Activated CD8-positive, alpha-beta memory T cell treated with anti-CD3 and anti-CD28 coated beads for 36 hours (primary cell): ENCODE results near the gene VCAN. TPM values are rescaled to one million over a fixed set of nuclear protein-coding genes. Genes with fewer than 3 reads are reported as not detected.

Source experiments
- CTCF ChIA-PET: fragments of 350-600 bp; sonication (Branson Sonifier 250); formaldehyde crosslinking; loops from one replicate; lab custom pipeline; 2021; ENCODE audit warnings: antibody characterized with exemption; lab: Charles Lee
- POLR2A ChIA-PET: fragments of 350-600 bp; sonication (Branson Sonifier 250); formaldehyde crosslinking; loops from one replicate; lab custom pipeline; 2021; ENCODE audit warnings: antibody characterized with exemption; lab: Charles Lee
- total RNA-seq, 2 experiments: library from RNA; stranded (reverse); gene quantifications; one replicate each; pipeline ENCODE4 v1.2.3, GENCODE V29; 2021

The VCAN gene
- total RNA-seq, 2 experiments from 2014 or later, result not detected

DNA sequence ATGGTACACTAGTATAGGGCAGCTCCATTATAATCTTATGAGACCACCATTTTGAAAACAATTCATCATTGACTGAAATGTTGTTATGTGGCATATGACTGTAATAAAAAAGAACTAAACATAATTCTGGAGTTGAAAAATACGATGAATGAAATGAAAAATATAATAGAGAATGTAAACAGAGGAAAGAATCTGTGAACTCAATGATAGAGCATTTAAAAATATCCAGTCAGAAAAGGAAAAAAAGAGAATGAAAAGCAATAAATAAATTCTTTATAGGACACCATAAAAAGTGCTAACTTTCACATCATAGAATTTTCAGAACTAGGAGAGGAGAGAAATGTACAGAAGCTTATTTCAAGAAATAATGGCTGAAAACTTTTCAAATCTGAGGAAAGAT lies 17.6 kb upstream of the VCAN start:
- ChIA-PET CTCF (no interaction called here), POLR2A (no interaction called here)

DNA sequence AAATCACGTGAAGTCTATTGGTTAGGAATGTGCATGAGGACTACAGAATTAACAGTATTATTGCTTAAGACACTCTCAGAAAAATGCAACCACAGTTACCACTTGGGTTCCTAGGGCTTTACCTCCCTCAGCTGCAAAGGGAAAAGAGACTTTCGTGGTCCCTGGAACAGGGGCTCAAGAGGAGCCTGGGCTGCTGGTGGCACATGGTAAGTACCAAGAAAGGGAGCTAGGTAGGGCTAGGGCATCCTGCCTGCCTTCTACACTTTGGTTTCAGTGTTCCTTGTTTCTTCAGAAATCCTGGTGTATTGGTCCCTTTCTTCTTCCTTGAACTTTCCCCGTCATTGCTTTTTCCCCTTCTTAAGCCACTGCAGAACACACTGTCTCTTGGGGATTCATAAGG lies 7.3 kb upstream of the VCAN start:
- POLR2A ChIA-PET, result no interaction called here
- CTCF ChIA-PET, result no interaction called here

DNA sequence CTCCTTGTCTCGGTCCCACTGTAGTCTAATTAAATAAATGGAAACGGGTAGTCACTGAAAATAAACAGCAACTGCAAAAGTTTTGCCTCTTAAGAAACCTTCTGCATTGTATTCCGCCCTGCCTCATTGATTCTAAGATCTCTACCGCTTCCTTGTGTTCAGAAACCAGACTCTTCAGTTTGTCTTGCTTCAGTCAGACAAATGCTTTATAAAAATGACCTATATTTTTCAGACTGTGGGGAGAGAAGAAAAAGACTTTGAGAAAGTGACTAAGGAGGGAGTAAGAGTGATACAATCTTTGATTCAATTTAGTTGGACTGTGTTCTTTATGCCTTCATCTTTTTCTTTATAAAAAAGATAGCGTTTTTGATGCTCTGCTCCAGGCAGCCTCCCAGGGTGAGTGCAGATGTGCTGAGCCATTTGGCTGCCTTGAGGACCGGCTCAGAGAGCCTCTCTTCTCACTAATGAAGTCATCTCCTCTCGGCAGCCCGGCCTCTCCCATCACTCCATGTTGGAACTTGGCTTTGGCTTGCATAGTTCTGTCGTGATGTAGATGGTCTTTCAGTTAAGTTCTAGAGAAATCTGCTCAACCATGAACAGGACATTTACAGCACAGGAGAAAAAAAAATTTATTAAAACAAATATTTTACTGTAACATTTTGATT lies 4.0 kb upstream of the VCAN start:
- POLR2A ChIA-PET, result no interaction called here
- CTCF ChIA-PET, result no interaction called here

DNA sequence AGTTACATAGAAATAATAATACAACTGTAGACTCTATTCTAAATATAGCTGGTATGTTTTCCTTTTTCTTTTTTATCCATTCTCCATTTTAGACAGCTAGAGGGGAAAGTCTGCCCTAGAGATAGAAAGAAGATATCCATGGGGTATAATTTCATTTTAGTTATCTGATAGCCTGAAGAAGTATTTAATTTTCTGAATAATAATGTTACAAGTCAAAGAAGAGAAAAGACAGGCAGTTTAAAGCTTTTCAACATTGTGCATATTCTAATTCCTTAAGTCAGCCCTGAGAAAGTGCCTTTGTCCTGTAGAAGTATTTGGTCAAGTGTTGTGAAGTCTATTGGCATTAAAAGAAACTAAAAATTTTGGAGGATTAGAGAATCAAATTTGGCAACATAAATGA lies 2.5 kb upstream of the VCAN start:
- POLR2A ChIA-PET, result no interaction called here
- CTCF ChIA-PET, result no interaction called here

DNA sequence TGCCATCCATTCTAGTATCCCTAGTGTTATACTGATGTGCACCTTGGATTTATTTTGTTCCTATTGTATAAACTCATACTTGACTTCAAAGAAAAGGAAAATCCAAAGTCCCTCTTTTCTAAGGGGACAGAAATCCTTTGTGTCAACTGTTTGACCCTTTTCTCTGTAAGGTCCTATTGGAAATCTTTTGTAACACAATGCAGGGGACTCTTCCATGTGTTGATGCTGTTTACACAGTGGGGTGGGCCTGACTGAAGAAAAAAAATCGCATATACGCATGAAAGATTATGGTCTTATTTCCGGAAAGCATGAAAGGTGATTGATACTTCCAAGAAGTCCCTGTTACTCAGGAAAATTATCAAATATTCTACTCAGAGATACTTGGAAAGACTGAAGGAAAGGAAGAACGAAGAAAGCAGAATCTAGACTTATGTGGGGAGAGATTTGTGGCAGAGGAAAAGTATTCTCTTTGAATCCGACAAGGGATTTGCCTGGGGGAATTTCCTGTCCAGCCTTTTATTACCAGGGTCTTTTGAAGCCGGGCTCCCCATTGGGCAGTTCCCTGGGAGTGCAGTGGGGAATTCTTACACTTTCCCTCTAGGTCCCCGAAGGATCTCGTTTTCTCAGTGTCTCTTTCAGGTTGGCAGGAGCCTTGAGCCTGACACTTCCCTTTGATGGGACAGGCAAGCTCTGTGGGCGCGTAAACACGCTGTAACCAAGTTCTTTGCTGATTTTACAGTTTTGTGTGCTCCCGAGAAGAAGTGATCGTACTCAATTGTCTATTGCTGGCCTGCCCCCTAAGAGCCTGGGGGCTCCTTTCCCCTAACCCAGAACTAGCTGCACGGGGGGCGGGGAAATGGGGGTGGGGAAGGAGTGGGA lies 779 bp upstream of the VCAN start:
- ChIA-PET CTCF (no interaction called here), POLR2A (no interaction called here)

DNA sequence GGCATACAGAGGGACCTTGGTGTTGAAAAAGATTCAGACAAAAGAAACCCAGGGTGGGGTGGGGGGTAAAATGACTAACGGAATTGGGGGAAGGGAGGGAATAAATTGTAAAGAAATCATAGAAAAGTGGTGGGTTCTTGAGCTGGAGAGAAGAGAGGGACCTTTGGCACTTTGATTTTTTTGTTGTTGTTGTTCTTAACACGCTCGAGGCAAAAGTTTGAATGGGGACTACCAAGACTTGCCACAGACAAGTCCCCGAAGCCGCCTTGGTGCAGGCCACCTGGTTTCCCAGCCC lies 616 bp downstream of the VCAN start:
- ChIA-PET CTCF (no interaction called here), POLR2A (no interaction called here)

DNA sequence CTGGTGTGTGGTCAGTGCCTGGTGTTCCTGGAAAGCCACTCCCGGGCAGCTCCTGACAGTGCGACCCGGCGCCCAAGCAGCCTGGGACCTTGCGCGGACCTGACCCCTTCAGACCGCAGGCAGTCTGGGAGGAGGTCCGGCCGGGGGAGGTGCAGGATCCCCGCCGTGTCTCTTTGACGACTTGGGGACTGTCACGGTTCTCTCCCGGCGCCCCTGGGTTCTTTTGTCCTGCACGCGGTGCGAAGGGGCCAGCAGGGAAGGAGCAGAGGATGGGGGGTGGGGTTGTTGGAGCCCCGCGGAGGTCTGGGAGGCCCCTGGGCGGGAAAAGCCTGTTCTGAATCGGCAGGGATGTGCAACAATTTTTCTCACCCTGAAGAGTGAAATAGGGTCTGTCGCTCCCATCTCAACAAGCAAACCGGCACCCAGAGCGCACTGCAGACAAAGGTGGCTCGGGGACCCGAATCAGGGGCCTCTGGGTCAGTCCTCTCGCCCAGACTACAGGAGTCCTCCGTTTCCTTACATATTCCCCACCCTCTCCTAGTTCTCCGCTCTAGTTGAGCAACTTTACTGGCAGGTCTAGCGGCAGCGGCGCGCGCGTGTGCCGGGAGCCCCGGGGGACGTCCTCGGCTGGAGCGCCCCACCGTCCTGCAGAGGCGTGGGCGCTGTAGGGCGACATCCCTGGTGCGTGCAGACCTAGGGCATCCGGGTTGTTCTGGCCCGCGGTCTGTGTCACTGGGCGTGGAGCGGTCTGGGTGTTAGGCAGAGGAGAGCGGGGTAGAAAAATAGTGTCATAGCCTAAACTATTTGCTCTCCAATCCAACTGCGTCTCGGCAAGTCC lies 1.2 kb downstream of the VCAN start:
- CTCF ChIA-PET, result no interaction called here
- POLR2A ChIA-PET, result no interaction called here

DNA sequence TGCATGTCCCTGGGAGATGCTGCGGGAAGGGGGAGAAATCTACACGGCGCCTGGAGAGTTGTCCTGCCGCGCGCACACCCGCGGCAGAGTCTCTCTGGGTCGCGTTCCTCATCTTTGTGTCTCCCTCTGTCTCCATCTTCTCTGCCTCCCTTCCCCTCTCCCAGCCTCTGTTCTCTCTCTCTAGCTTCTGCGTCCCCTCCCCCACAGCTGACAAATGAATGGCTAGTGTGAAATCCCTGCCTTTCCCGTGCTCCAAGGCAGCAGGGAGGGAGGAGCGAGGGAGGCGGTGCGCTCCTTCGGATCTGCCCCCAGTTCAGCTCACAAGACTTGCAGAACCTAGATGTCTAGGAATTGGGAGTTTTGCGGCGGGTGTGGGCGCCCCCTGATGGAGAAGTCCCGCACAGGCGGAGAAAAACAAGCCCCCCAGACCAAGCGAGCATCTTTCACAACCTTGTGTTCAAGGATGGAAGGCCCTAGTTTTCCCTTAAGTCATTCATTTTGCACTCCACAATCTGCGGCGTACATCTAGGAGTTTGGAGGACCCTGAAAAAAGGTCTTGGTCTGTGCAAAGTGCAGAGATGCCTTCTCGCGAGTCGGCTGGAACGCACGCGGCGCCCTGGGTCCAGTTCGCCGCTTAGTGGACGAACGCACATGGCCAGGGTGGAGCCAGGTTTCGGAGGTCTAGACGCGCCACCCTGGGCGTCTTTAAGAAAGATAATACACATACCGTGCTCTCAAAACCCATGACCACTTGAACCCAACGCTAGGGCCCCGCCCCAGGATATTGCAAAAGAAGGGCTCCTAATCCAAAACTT lies 2.0 kb downstream of the VCAN start:
- ChIA-PET CTCF (no interaction called here), POLR2A (no interaction called here)

DNA sequence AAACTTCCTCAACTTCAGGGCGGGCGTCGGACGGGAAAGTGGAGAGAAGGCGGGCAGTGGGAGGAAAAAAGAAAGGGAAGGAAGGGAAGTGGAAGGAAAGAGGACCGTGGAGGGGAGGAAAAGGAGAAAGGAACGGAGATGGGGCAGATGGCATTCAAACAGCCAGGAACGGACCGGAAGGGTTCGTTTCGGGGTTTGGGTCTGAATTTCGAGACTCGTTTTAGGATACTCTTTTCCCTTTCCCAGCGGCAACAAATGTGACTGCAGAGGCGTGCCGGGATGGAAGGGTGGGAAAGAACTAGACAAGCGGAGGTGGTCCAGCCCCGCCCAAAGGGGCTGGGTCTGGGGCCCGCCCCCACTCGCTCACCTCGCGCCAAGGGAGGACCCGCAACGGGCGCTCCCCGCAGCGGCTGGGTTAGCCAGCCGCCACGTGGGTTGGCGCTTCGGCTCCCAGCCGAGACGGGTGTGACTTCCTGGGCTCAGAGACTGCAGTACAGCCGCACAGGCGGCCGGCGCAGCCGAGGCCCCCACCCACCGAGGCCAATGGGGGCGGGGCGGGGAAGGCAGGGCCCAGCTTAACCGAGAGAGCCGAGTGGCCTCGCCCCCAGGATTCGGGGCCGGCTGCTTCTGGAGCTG lies 2.7 kb downstream of the VCAN start:
- POLR2A ChIA-PET, result no interaction called here
- CTCF ChIA-PET, result no interaction called here

DNA sequence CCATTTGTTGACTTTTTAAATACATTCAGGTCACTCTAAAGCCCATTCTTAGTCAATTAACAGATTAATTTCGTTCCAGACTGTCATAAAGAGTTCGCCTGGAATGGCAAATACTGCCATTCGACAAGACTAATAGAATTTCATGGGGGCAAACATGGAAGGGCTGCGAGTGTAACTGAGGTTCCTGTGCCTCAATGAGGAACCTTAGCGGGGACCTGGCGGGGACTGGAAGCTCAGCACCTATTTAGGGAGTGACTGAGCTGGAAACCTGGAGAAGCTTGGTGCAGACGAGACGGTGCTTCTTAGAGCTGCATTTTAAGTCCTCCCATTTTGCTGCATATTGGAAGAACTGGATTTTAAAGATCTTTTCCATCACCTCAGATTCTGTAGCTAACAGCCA lies 3.4 kb downstream of the VCAN start:
- ChIA-PET POLR2A (no interaction called here), CTCF (no interaction called here)

DNA sequence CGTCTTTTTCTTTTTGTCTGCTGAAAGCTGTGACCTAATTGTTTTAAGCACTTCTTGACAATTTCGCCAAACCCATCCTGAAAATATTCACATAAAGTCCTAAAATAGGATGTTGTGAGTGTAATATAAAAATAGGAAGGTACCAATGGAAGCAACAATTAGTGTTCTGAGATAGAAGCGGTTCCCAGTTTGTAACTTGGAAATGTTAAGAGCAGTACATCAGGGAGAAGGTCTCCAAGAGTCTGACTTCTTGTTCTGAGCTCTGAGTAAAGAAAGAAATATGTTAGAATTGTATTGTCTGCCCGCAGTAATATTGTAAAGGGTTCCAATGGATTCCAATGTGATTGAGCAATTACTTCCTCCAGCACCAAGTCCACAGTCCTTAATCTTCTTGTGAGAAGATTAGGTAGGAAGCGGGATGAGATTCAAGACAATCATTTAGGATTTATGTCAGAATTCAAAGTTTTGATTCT lies 3.9 kb downstream of the VCAN start:
- POLR2A ChIA-PET, result no interaction called here
- CTCF ChIA-PET, result no interaction called here

DNA sequence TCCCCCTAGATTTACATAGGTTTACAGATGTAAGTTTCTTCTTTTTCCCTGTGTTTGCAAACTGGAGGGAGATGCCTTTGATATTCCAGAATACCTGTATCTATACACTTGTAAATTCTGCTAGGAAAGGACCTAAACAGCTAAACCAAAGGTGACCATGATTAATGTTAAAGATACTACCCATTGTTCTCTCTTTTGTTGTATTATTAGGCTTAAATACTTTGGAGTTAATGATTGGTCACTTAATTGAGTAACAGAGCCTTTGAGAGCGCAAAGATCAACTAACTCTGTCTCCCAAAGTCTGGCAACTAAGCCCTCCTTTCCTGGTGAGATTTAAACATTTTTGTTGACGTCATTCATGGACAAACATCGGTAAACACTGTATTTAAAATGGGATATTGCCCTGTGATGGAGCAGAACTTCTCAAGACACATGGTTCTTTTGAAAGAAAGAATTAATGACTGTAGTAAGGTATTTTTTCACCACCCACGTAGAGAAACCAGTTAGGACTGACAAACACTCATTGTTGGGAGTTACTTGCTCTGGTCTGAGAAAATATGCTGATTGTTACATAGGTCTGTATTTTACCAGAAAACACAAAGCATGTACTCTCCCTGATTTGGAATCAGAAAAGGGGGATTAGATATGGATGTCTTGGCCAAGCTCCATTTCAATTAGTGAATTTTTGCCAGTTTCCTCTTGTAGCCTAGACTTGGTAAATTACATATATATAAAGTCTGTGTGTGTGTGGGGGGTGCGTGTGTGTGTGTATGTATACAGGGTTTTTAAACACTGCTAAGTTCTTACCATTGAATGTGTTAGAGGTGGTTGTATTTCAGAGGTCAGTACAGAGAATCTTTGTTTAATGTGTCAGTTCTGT lies 4.6 kb downstream of the VCAN start:
- ChIA-PET CTCF (no interaction called here), POLR2A (no interaction called here)

DNA sequence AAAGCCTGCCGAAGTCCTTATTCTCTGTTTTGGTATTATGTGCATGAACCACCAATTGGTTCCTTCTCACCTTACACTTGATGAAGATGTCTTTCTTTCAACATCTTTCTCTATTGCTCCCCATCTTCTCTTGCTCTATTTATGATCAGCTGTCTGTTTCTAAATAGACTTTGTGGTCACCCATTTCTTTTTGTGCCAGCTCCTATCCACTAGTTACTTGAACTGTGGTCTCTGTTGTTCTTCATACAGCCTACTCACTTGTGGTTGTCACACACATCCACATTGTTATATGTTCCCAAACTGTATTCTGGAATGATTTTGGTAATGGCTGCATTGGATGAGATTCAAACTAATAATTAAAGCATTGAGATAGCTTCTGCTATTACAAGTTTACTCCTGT lies 11.4 kb downstream of the VCAN start:
- POLR2A ChIA-PET, result no interaction called here
- CTCF ChIA-PET, result no interaction called here

DNA sequence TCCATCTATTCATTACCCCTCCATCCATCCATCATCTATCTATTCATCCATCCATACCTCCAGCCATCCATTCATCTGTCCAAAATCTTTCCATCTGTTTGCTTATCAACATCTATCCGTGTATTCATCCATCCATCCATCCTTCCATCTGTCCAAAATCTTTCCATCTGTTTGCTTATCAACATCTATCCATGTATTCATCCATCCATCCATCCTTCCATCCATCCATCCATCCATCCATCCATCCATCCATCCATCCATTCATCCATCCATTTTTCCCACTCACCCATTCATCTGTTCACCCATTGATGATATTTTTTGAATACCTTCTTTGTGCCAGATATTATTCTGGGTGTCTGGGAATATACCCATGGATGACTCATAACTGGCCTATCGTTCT lies 12.8 kb downstream of the VCAN start:
- CTCF ChIA-PET, result no interaction called here
- POLR2A ChIA-PET, result no interaction called here

DNA sequence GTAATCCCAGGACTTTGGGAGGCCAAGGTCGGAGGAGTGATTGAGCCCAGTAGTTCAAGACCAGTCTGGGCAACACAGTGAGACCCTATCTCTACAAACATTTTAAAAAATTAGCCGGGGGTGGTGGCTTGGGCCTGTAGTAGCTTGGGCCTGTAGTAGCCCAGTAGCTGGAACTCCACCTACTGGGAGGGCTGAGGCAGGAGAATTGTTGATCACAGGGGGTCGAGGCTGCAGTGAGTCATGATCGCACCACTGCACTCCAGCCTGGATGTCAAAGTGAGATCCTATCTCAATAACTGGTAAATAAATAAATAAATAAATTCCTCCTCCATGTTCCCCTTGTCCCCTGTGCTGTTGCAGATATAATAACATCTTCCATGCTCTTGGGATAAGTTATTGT lies 14.3 kb downstream of the VCAN start:
- ChIA-PET POLR2A (no interaction called here), CTCF (no interaction called here)

DNA sequence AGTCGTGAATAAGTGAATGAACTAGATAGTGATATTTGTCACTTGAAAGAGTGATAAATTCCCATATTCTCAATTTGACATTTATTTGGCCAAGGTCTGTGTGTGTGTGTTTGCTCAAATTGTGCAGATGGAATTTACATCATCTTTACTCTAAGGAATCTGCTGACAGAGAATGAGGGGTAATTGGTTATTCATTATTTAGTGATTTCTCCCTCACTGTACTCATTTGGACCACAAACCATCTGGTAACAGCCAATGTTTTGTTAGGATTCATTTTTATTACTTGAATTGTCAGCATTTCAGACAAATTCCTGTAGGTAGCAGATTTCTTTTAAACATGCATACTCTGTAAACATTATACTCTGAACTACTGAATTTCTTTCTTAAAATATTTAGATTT lies 15.6 kb downstream of the VCAN start:
- ChIA-PET POLR2A (no interaction called here), CTCF (no interaction called here)

DNA sequence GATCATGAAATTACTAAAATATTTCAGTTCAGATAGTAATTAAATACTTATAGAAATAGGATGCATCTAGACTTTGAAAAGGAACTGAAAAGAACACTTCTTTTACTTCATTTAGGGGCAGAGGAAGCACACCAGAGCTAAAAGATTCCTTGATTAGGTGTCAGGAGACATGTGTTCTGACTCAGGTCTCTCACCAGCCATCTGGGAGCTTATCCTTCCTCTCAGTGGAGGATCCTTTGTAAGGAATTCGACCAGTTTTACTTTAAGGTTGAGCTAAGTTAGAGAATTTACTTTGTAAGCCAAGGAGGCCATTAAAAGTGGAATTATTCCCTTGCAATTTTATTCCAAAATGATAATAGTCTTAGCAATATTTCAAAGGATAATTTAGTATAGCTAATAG lies 16.7 kb downstream of the VCAN start:
- ChIA-PET POLR2A (no interaction called here), CTCF (no interaction called here)

DNA sequence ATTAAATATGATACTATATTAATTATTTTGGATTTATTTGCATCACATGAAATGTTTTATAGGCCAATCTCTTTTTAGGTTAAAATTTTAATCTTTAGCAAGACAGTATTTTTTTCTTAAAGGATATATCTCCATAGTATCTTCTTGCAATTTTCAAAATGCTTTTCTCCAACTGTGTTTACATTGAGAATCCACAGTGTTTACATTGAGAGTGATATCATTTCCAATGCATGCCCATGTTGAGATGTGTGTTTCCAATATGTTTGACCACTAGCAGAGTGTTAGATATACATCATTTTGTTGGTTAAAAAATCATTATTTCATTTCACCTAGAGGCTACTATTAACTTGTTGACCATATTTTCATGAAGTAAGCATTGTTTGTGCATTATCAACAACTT lies 17.3 kb downstream of the VCAN start:
- CTCF ChIA-PET, result no interaction called here
- POLR2A ChIA-PET, result no interaction called here
